Measurements from ENCODE around the gene C1orf146.
"Not testable (repeated sequence)": the region's sequence is repeated elsewhere in the genome, so short reads cannot be mapped to it uniquely, and the experiment has no call there.

Gene C1orf146

GRCh38 chr1:92277105-92277723 is 59.5 kb downstream of the C1orf146 start:
- H3K9me3 ChIP-seq (ENCODE audit: insufficient read depth, low read depth, low read length) = no peaks in the 10 kb centered on the region
- H3K9ac ChIP-seq (ENCODE audit: low read depth, low read length) = no peak overlapping the region
- H3K4me1 ChIP-seq (ENCODE audit: insufficient read depth, low read length) = no peaks in the 10 kb centered on the region
- peaks cover 64% of the 10 kb centered on the region for H3K36me3 ChIP-seq (ENCODE audit: insufficient read depth, low read depth, low read length)
- H3K27ac ChIP-seq (ENCODE audit: low read length) = no peak overlapping the region
- no peak overlapping the region for H3K4me3 ChIP-seq (ENCODE audit: low read length)
- no peaks in the 10 kb centered on the region for H3K27me3 ChIP-seq (ENCODE audit: insufficient read depth, low read length)

GRCh38 chr1:92279781-92280180 is 62.1 kb downstream of the C1orf146 start:
- not testable (repeated sequence) for H3K4me3 ChIP-seq (ENCODE audit: low read length); H3K4me1 ChIP-seq (ENCODE audit: insufficient read depth, low read length)
- H3K36me3 ChIP-seq (ENCODE audit: insufficient read depth, low read depth, low read length) = peaks cover 45% of the 10 kb centered on the region

GRCh38 chr1:92281411-92281810 is 63.7 kb downstream of the C1orf146 start:
- H3K27ac ChIP-seq (ENCODE audit: low read length); H3K9ac ChIP-seq (ENCODE audit: low read depth, low read length); H3K4me3 ChIP-seq (ENCODE audit: low read length); H3K27me3 ChIP-seq (ENCODE audit: insufficient read depth, low read length); H3K4me1 ChIP-seq (ENCODE audit: insufficient read depth, low read length); H3K9me3 ChIP-seq (ENCODE audit: insufficient read depth, low read depth, low read length): not testable (repeated sequence)
- H3K36me3 ChIP-seq (ENCODE audit: insufficient read depth, low read depth, low read length) = peaks cover 49% of the 10 kb centered on the region

More at GRCh38 chr1:92279781-92280180, 62.1 kb downstream of the C1orf146 start:
- H3K9me3 ChIP-seq (ENCODE audit: insufficient read depth, low read depth, low read length); H3K9ac ChIP-seq (ENCODE audit: low read depth, low read length); H3K27ac ChIP-seq (ENCODE audit: low read length); H3K27me3 ChIP-seq (ENCODE audit: insufficient read depth, low read length): not testable (repeated sequence)

- Histone ChIP-seq H3K9ac (ENCODE audit: low read depth, low read length) (no peak overlapping the region), H3K27ac (ENCODE audit: low read length) (no peak overlapping the region), H3K27me3 (ENCODE audit: insufficient read depth, low read length) (no peaks in the 10 kb centered on the region), H3K36me3 (ENCODE audit: insufficient read depth, low read depth, low read length) (peaks cover 76% of the 10 kb centered on the region), H3K4me1 (ENCODE audit: insufficient read depth, low read length) (no peaks in the 10 kb centered on the region), H3K9me3 (ENCODE audit: insufficient read depth, low read depth, low read length) (no peaks in the 10 kb centered on the region), H3K4me3 (ENCODE audit: low read length) (no peak overlapping the region)
Observed at GRCh38 chr1:92291372-92291999, 73.8 kb downstream of the C1orf146 start.

Measured in iPS-20b (cell line).